Activated T-helper 2 cell treated with anti-CD3 and anti-CD28 coated beads, Interferon-gamma antibody, Interleukin-2, Interleukin-4, amounts not matched to agents 10 μg/mL and 5 μg/mL and 100 μg/mL, durations not matched to agents 14 hours and 24 hours and 36 hours (primary cell): ENCODE measurements around the gene AQP9. TPM values are rescaled to one million over a fixed set of nuclear protein-coding genes. Genes with fewer than 3 reads are reported as not detected.
A peak's percentile ranks its signal among the peaks of the same experiment; 100 is the strongest.

Source experiments
- DNase-seq: peaks from one replicate; pipeline ENCODE4 v3.0.0; 2021; ENCODE audit warnings: low spot score
- H3K27ac Mint-ChIP-seq: one replicate; pipeline ENCODE4 v1.8.0; 2021; ENCODE audit warnings: mixed read lengths
- H3K27me3 Mint-ChIP-seq: one replicate; pipeline ENCODE4 v1.8.0; 2021; ENCODE audit warnings: low read depth, mixed read lengths
- H3K36me3 Mint-ChIP-seq: one replicate; pipeline ENCODE4 v1.8.0; 2021; ENCODE audit warnings: low read depth, mixed read lengths
- H3K4me1 Mint-ChIP-seq: one replicate; pipeline ENCODE4 v1.8.0; 2021; ENCODE audit warnings: low read depth, mixed read lengths
- H3K4me3 Mint-ChIP-seq: one replicate; pipeline ENCODE4 v1.8.0; 2021; ENCODE audit warnings: low read depth, mild to moderate bottlenecking, moderate library complexity, mixed read lengths
- H3K9me3 Mint-ChIP-seq: one replicate; pipeline ENCODE4 v1.8.0; 2021; ENCODE audit warnings: mixed read lengths
- intact Hi-C: fragments of 100-400 bp; cut with micrococcal nuclease; formaldehyde crosslinking; loops from one replicate; pipeline ENCODE4 v1.15.1; 2023
- total RNA-seq: library from RNA; stranded (reverse); gene quantifications from 2 replicates; pipeline ENCODE4 v1.2.3, GENCODE V29; 2022

AQP9 gene
- total RNA-seq, 1 donor from 2014 or later: 0.89 TPM

DNA sequence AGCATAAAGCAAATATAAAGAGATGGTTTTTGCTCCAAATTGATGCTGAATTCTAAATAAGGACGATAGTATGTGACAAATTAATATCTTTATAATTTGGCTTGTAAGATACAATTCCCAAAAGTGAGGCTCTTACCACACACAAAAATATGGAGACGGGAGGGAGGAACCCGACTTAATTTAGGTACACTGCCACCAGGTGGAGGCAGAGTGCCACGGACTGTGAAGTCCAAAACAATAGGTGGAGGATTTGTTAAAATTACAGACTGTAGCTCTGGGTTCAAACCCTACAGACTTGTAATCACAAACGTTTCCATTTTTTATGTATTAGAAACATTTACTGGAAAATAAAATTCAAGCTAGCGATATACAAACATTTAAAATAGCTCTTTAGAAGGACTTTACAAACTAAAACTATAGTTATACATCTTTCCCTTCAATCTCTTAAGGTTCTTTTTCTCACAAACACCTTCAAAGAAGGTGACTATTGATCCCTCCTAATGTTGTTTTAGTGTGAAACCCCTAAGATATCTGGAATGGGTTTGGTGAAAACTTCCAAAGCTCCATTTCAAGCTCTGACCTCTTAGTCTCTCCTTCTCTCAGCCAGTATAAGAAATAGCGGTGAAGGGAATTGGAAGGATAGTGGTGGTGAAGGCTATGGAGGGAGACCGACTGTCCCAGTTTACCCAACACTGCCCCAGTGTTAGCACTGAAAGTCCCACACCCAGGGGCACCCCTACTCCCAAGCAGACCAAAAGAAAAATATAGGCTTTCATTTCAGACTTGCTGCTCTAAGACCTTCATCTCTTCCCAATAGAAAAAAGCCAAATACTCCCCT, 89.7 kb downstream of the AQP9 start:
- no peaks in the 10 kb centered on the region for H3K36me3 Mint-ChIP-seq

DNA sequence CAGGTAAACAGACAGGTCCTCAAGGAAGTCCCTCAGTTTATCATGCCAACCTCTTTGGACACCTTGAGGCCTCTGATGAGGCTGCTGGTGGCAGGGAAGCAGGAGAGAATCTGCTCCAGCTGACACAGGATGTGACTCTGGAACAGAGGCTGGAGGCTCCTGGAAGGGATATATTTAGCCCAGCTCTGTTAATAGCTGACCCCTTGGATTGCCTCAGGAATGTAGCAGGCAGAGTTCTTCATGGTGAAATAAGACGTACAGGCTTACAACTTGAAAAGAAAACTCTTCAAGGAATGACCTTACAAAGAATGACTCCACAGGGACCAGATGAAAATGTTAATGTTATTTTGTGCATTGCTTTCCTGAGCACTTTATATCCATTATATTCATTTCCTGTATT, 90.5 kb downstream of the AQP9 start:
- Mint-ChIP-seq H3K9me3 (no peaks in the 10 kb centered on the region), H3K27ac (no peak overlapping the region), H3K27me3 (peaks cover 24% of the 10 kb centered on the region), H3K36me3 (no peaks in the 10 kb centered on the region), H3K4me3 (no peak overlapping the region), H3K4me1 (peaks cover 8% of the 10 kb centered on the region)
- intact Hi-C loops: loop anchor here (5.0 kb wide), 2 partner anchors 289 to 544 kb away; partner anchors contain the start of gene MINDY2
- DNase-seq: no peak

More for the DNA sequence above, 89.7 kb downstream of the AQP9 start:
- intact Hi-C loops: loop anchor here (2.0 to 5.0 kb wide), 3 partner anchors 289 to 544 kb away; partner anchors contain the start of gene MINDY2
- Mint-ChIP-seq H3K27me3 (peaks cover 19% of the 10 kb centered on the region), H3K4me1 (peaks cover 8% of the 10 kb centered on the region), H3K27ac (no peak overlapping the region), H3K4me3 (no peak overlapping the region), H3K9me3 (no peaks in the 10 kb centered on the region)
- DNase-seq: peak; percentile 47

DNA sequence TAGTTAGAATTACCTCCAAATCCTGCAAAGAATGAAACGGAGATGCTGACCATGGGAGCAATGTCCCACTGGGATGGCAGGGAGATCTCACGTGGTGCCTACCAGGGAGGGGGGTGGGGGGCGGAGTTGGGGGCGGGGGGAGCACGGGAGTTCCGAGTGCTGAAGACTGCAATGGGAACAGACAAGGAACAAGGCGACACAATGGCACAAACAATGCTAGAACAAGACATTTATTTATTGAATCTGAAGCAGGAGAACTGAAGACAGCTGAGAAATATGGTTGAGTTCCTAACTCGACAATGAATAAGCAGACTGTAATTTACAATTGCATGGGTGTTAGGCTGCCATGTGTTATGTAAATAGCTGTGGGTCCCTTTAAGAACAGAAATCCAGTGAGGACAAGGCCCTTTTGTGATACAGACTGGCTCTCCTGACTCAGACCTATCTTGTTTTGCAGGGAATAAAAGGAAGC, 91.2 kb downstream of the AQP9 start:
- peaks cover 27% of the 10 kb centered on the region for H3K27me3 Mint-ChIP-seq
- no peak overlapping the region for H3K4me3 Mint-ChIP-seq
- DNase-seq: no peak
- no peak overlapping the region for H3K27ac Mint-ChIP-seq
- no peaks in the 10 kb centered on the region for H3K36me3 Mint-ChIP-seq
- peaks cover 8% of the 10 kb centered on the region for H3K4me1 Mint-ChIP-seq
- no peaks in the 10 kb centered on the region for H3K9me3 Mint-ChIP-seq
- intact Hi-C loops: loop anchor here (5.0 kb wide), 2 partner anchors 288 to 543 kb away; partner anchors contain the start of gene MINDY2

DNA sequence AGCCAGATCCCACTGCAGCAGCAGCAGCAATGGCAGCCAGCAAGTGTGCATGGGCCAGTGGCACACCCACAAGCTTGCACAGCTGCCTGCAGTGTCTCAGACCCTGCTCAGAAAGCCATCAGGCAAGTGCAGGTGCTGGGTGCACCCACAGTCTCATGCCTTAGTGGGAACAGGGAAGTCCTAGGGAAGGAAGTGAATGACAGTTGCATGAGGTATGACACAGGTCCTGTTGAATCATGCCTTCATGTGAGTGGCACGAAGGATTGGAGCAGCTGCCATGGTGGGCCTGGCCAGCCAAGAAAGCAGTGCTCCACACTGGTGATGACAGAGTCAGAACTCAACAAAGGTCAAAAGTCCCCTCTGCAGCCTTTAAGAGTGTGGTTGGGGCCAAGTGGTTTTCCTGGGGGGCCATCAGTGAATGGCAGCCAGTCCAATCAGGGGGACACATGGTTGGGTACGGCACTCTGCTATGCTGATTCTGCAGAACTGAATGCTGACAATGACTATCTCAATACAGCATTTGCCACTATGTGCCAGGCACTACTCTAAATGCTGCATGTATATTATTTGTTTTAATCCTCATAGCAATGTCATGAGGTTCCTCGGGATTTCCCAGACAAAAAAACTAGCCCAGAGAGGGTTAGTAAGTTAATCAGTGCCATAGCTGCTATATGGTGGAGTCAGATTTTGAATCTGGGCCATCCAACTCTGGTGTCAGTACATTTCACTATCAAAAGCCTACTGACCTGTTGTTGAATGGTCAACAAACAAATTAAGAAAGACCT, 94.3 kb downstream of the AQP9 start:
- H3K9me3 Mint-ChIP-seq: no peaks in the 10 kb centered on the region
- no peaks in the 10 kb centered on the region for H3K36me3 Mint-ChIP-seq
- DNase-seq: no peak
- intact Hi-C loops: no loop called here
- no peak overlapping the region for H3K4me3 Mint-ChIP-seq
- H3K27ac Mint-ChIP-seq: no peak overlapping the region
- peaks cover 28% of the 10 kb centered on the region for H3K27me3 Mint-ChIP-seq
- H3K4me1 Mint-ChIP-seq: peaks cover 8% of the 10 kb centered on the region

DNA sequence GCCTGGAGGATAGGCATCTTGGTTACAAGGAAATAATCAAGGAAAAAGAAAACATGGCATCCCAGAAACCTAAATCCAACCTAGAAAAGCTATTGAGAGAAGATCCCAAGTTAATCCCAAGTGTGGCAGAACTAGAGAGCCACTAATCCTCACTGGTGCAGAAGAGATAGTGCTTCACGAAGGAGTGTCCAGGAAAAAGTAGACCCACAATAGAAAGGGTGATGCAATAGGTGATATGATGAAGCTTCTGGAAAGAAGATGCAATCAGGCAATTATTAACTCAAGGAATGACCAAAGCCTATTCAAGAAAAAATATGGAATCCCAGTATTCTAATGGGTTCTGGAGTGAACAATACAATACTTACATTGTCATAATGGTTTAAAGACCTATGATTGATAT, 95.2 kb downstream of the AQP9 start:
- intact Hi-C loops: no loop called here
- no peak for DNase-seq
- Mint-ChIP-seq H3K4me1 (peaks cover 8% of the 10 kb centered on the region), H3K36me3 (no peaks in the 10 kb centered on the region), H3K4me3 (no peak overlapping the region), H3K27me3 (peaks cover 28% of the 10 kb centered on the region), H3K27ac (no peak overlapping the region), H3K9me3 (no peaks in the 10 kb centered on the region)

Other genes with a start within 250 kb of the AQP9 start
- gene ALDH1A2, start 72.7 kb upstream of the AQP9 start, total RNA-seq: 1.1 and 1.2 TPM in 2 replicates